HT1080 (cell line): ENCODE results near the gene KCND2. TPM values are rescaled to one million over a fixed set of nuclear protein-coding genes. Genes with fewer than 3 reads are reported as not detected.
"Not testable (repeated sequence)": the region's sequence is repeated elsewhere in the genome, so short reads cannot be mapped to it uniquely, and the experiment has no call there.

ENCODE experiments used
- DNase-seq: peaks from one replicate; pipeline ENCODE4 v3.0.0-alpha.2; 2015; ENCODE audit warnings: low read depth
- polyA plus RNA-seq, 2 experiments: library from polyadenylated mRNA; depleted of rRNA; stranded (reverse); fragments of >200 nt; gene quantifications; 2 replicates each; pipeline ENCODE4 v1.2.3, GENCODE V29; 2015
- total RNA-seq: library from RNA; depleted of rRNA; stranded (reverse); fragments of >200 nt; shearing (Covaris generic); gene quantifications from 2 replicates; pipeline ENCODE4 v1.2.3, GENCODE V29; 2014; rRNA removed

KCND2 gene
- total RNA-seq = not detected in 2 replicates
- polyA plus RNA-seq (2015; cell fraction: cytosol; rRNA removed) = 0.01 and 0.02 TPM in 2 replicates
- 0.02 TPM in 1 of 2 replicates, not detected in the other for polyA plus RNA-seq (2015; cell fraction: nucleus; rRNA removed)

- peak; percentile 17 for DNase-seq
These were observed at the start of gene KCND2 for GRCh38 chr7:120272701-120273475. TSS of gene KCND2 (plus strand) at chr7:120273175.

DNA sequence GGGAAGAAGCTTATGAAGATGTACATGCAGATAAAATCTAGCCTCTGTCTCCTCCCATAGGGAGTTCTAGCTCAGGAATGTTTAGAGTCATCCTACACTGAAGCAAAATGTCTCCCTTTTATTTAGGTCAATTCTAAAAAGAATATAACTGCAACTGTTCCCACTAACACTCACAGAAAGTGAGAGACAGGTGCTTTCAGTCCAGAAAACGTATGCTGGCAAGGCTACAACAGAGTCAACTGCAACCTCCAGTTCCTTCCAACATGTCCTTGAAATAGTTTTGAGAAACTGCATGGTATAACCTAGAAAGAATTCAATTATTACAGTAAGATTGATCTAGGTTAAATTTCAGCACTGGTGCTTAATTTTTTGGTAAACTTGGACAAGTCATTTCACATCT, 46.8 kb upstream of the KCND2 start:
- DNase-seq = no peak

DNA sequence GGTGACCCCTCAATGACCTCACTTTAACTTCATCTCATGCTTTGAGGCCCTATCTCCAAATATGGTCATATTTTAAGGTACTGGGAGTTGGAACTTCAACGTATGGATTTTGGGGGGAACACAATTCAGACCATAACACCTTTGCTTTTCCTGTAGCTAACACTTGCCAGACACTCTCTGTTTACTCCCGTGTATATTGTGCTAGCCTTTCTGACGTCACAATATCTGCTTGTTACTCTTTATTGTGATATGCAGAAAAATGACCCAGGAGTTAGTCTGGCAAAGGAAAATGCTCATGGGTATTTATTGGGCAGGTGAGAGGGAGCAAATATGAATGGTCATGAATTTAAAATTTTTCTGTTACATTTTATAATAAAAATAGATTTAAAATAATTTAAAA, 45.7 kb upstream of the KCND2 start:
- no peak for DNase-seq

- no peak for DNase-seq
These were observed 43.9 kb upstream of the KCND2 start for GRCh38 chr7:120229084-120229483.

DNA sequence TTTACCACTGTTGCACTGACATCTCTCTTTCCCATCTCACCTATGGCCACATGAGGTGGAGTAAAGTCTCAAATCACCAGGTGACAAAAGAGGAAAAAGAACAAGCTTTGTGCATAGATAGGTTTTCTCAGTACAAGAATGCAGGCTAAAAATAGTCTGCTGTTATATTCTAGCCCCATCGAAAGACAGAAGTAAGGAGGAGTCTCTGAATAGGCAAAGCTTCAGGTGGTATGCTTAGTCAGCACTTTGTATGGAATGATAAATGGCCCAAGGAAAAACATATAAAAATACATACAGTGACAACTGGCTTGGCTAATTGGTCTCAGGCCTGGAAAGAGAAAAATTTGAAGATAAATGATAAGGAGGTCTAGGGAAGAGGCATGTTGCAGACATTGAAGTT, 39.6 kb upstream of the KCND2 start:
- no peak for DNase-seq

DNA sequence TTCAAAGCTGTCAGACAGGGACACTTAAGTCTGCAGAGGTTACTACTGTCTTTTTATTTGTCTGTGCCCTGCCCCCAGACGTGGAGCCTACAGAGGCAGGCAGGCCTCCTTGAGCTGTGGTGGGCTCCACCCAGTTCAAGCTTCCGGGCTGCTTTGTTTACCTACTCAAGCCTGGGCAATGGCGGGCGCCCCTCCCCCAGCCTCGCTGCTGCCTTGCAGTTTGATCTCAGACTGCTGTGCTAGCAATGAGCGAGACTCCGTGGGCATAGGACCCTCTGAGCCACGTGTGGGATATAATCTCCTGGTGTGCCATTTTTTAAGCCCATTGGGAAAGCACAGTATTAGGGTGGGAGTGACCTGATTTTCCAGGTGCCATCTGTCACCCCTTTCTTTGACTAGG, 32.6 kb upstream of the KCND2 start:
- DNase-seq = not testable (repeated sequence)

- no peak for DNase-seq
These were observed 31.0 kb upstream of the KCND2 start for GRCh38 chr7:120241973-120242372.

- no peak for DNase-seq
These were observed 18.1 kb upstream of the KCND2 start for GRCh38 chr7:120254845-120255244.

- DNase-seq = no peak
These were observed 16.5 kb upstream of the KCND2 start for GRCh38 chr7:120256344-120257070.

GRCh38 chr7:120259386-120259785, 13.6 kb upstream of the KCND2 start:
- peak; percentile 43 for DNase-seq

GRCh38 chr7:120260111-120260510, 12.9 kb upstream of the KCND2 start:
- DNase-seq = no peak

DNA sequence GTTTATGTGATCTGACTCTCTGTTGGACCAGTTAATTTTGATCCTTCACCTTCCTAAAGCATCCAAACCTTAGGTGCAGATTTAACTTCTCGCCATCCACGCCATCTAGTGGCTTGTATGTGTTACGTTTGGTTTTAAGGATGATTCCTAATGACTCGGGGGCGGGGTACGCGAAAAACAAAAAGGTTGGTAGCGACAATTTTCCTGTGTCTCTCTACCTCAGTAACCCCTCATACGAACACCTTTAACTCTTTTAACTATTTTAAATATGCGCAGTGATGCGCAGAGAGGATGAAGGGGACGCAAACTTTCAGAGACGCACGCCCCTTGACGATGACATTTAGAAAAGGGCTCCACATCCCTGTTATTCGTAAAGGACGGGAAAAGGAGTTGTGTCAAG, 714 bp upstream of the KCND2 start:
- DNase-seq = peak; percentile 47

GRCh38 chr7:120273476-120273975, 551 bp downstream of the KCND2 start:
- no peak for DNase-seq

DNA sequence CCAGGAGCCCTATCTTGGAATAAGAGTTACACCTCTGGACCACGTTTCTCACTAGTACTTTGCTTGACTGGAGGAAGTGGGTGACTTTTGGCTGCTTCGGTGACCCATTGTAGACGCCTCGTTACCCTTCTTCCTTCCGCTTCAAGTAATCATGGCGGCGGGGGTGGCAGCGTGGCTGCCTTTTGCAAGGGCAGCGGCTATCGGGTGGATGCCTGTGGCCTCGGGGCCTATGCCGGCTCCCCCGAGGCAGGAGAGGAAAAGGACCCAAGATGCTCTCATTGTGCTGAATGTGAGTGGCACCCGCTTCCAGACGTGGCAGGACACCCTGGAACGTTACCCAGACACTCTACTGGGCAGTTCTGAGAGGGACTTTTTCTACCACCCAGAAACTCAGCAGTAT, 1.5 kb downstream of the KCND2 start:
- DNase-seq = no peak

- DNase-seq = no peak
These were observed 1.9 kb downstream of the KCND2 start for GRCh38 chr7:120274899-120275298.

DNA sequence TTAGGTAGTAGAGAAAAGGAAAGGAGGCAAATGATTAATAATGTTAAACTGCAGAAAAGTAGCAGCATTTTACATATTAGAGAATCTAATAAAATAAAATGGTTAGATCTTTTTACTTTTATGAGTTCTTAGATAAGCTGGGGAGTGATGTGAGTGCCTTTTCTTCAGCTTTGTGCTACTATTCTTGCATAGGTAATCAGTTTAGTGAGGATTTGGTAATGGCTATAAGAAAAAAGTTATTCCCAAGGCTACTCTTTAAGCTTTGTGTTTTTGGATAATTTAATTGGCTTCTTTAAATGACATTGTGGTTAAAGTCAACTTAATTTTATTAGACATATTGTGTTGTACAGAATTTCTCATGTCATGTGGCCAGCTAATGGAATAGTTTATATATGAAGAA, 3.7 kb downstream of the KCND2 start:
- no peak for DNase-seq

DNA sequence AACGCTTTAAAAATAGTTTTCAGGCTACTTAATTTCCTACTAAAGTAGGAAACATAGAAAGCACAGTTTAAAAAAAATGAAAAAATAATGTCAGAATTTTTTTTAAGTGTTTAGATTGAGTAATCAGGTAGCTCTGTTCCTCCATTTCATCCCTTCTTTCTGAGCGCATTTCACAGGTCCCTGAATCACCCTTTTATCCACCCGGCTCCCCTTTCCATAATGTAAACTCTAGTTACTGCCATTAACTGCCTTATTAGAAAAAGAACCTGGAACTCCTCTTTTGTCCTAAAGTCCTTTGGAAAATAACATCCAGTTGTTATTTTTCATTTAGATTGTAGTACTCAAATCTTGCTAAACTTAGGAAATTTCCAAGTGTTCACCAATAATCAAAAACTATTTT, 5.8 kb downstream of the KCND2 start:
- no peak for DNase-seq

DNA sequence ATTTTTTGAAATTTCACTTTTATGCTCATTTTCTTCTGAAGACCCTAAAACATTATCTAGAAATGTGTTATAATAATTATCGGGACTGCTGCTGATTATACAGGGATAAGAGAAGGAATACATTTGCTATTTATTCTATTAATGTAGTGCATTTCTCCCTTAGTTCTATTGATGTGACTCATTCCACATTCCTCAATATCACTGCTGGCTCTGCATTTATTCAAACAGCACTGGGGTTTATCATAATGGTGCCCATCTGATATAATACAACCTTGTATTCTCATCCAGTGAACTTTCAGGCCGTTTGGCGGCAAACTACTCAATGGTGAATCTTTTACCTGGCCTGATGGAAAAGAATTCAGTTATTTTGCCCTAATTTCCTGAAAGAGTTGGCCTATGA, 7.8 kb downstream of the KCND2 start:
- no peak for DNase-seq

DNA sequence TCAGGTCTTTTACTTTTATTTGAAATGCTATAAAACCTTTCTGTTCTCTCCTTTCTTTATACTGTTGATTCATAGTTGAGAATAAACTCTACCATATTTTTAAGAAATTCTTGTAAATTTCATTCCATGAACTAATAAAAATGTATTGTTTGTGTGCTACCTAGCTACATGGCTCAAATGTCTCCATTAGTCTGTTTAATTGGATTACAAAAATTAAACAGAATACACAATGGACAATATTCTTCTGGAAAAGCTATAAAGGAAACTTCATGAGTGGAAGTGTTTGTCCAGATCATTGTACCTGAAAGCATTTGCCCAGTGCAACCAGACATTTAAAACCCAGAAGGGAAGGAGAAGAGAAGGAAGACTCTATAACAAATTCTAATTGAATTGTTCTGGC, 20.1 kb downstream of the KCND2 start:
- no peak for DNase-seq

DNA sequence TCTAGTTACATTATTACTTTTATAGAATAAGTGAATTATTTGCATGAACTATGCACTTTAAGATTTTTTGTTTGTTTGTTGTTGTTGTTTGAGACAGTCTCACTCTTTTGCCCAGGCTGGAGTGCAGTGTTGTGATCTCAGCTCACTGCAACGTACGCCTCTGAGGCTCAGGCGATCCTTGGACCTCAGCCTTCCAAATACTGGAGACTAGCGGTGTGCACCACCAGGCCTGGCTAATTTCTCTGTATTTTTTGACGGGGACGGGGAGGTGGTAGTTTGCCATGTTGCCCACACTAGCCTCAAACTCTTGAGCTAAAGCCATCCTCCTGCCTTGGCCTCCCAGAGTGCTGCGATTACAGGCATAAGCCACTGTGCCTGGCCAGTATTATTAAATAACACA, 29.2 kb downstream of the KCND2 start:
- DNase-seq = no peak

- DNase-seq = no peak
These were observed 30.1 kb downstream of the KCND2 start for GRCh38 chr7:120303105-120303504.

- no peak for DNase-seq
These were observed 31.7 kb downstream of the KCND2 start for GRCh38 chr7:120304674-120305073.
